ENCODE results near the gene SRC.
A peak's percentile ranks its signal among the peaks of the same experiment; 100 is the strongest.

DNA sequence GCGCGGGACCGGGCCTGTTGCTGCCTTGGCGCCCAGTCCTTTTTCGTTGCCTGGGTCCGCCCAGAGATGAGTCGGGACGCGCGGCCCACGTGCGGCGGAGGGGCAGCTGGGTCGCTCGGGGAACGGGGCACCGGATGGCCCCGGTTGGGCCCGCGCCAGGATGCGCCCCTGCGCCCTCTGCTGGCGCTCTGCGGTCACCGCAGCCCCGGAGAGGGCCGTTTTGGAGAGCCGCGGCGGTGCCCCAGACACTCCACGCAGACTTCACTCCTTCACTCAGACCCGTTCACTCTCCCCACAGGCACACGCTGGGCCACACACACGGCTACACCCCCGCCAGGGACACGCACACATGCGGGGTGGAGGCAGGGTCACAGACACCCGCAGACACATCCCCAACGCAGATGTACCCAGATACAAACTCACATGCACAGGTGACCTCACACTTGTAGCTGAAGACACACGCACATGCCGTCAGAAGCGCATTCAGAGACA lies 38.8 kb downstream of the SRC start:
- TF ChIP-seq, protein P1, sequence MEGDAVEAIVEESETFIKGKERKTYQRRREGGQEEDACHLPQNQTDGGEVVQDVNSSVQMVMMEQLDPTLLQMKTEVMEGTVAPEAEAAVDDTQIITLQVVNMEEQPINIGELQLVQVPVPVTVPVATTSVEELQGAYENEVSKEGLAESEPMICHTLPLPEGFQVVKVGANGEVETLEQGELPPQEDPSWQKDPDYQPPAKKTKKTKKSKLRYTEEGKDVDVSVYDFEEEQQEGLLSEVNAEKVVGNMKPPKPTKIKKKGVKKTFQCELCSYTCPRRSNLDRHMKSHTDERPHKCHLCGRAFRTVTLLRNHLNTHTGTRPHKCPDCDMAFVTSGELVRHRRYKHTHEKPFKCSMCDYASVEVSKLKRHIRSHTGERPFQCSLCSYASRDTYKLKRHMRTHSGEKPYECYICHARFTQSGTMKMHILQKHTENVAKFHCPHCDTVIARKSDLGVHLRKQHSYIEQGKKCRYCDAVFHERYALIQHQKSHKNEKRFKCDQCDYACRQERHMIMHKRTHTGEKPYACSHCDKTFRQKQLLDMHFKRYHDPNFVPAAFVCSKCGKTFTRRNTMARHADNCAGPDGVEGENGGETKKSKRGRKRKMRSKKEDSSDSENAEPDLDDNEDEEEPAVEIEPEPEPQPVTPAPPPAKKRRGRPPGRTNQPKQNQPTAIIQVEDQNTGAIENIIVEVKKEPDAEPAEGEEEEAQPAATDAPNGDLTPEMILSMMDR (IDR thresholded peaks at IDR 0.05): peak in 1 of 3 donors; percentile 69
- no peak for TF ChIP-seq POLR2A (IDR thresholded peaks at IDR 0.05)

Data from lower leg skin (tissue), 3 donors.